HG03025 (cell line): Measurements from ENCODE around the gene KCNIP2.
"Not testable (repeated sequence)": the region's sequence is repeated elsewhere in the genome, so short reads cannot be mapped to it uniquely, and the experiment has no call there.

ENCODE experiments used
- ATAC-seq: cut with Tn5 transposase; IDR thresholded peaks from one replicate; pipeline ENCODE4 v1.9.1; 2021; ENCODE audit warnings: mild to moderate bottlenecking, moderate library complexity; ENCODE audit not compliant: unreplicated experiment, low FRiP score

KCNIP2 gene

DNA sequence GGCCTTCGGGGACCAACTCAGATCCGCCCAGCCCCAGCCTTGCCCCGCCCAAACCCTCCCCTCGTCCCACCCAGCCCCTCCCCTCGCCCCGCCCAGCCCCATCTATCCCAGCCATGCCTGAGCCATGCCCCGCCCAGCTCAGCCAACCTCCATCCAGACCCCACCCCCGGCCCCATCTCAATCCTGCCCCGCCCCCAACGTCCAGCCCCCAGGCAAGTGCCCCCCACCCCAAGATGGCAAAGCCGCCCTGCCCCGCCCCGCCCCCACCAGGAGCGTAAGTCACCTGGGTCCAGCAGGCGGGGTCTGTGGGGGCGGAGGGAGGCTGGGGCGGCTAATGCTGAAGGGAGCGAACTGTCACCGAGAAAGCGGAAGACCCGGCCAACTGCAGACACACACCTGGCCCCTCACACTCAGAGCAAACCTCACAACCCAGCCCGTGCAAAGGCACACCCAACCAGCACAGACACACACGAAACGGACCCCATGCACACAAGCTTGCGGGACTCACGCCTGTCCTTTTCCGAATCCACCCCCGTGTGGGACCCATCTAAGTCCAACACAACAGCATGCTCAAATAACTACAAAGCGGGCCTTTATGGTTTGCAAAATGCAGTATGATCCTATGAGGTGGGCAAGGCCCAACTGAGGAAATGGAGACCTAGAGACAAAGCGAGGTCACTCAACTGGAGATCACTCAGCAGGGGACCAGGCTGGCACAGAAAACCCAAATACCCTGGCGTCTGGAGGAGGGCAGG, 13.9 kb downstream of the KCNIP2 start:
- ATAC-seq = peak; percentile 9

GRCh38 chr10:101828766-101829551, 14.6 kb downstream of the KCNIP2 start:
- ATAC-seq = no peak

DNA sequence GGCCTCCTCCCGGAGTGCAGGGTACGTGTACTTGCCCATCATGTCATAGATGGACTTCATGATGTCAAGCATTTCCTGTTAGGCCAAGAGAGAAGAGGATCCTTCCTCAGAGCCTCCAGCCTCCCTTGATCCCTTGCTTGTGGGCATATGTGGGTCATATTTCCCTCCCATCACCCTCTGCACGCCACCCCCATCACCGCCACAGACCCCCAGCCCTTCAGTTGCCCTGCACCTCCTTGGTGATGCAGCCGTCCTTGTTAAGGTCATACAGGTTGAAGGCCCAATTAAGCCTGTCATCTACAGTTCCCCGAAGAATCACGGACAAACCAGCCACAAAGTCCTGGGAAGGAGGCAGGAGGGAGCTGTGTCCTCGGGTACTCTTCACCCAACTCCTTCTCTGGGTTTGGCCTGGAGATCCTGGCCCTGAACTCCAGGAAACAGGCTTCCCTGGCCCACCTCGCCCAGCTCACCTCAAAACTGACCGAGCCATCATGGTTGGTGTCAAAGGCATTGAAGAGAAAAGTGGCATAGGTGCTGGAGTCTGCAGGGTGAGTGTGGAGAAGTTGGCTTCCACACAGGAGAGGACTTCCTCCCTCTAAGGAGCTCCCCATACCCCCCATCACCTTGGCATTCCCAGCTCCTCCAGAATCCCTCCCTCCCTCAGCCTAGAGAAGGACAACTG, 15.5 kb downstream of the KCNIP2 start:
- no peak for ATAC-seq

GRCh38 chr10:101826852-101827434, 16.7 kb downstream of the KCNIP2 start:
- no peak for ATAC-seq

GRCh38 chr10:101824736-101825135, 18.9 kb downstream of the KCNIP2 start:
- no peak for ATAC-seq

DNA sequence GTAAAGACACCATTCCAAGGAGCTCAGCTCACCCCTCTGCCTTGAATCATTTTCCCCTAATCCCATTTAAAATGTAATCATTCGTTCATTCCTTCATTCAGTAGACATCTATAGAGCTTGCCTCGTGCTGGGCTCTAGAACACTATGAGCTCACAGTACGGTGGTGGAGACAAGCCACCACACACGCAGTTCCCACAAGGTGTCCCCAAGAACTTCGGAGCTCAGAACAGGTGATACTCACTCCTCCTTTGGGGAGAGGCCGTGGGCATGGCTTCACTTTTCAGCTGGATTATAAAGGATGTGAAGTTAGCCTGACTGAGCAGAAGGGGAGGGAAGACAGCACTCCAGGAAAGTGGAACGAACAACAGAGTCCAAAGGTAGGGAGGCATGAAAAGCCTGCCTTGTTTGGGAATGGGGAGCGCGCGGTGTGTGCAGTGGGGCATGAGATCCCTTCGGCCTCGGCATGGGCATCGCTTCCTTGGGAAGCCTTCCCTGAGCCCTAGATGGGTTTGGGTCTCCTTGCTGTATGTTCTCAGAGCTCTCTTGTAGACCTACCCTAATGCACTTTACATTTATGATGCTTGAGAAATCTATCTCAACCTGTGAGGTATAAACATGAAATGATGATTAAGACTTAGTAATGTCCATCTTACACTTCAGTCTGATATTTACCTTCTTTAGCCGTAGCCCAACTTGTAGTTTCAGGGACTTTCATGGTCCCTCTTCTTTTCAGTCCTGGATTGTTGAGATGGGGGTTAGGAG, 24.5 kb downstream of the KCNIP2 start:
- peak; percentile 7 for ATAC-seq

DNA sequence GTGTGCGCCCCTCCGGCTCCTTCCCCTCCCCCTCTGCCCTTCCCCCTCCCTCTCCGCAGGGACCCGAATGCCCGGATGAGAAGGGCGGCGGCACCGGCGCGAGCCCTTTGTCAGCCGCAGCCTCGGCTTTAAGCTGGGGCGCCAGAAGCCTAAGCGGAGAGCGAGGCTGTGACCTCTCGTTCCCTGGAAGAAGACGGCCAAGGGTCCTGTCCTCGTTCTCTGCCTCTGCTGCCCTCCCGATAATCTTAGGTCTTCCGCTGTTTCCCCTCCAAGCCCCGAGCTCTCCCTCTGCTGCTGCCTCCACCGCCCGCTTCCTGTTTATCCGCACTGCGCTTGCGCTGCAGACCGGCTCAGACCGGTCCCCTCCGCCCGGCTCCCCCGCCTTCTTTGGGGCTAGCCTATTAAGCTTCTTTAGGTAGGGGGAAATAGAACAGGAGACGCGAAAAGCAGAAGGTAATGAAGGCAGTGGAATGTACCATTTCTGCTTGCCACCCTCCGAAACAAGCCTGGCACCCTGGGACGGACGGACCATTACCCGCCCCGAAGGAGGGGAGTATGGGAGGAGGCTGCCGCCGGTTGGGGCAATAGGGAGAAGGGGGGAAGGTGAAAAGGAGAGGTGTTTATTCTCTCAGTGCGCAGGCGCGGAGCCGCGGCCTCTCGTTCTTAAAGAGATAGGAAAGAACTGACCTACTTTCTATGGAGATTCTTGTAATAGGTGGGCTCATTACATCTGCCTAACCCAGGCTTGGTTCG, 25.3 kb downstream of the KCNIP2 start, which contains the start of gene OGA:
Gene OGA (minus strand): TSS at position 326 of the 753 bp plus-strand sequence. CDS start 422 bp downstream, outside the sequence.
- ATAC-seq = peak; percentile 77

- ATAC-seq = no peak
These were observed 26.1 kb downstream of the KCNIP2 start for GRCh38 chr10:101817337-101818118.

GRCh38 chr10:101816913-101817336, 26.7 kb downstream of the KCNIP2 start:
- ATAC-seq = no peak

- ATAC-seq = no peak
These were observed 27.2 kb downstream of the KCNIP2 start for GRCh38 chr10:101816376-101816775.

DNA sequence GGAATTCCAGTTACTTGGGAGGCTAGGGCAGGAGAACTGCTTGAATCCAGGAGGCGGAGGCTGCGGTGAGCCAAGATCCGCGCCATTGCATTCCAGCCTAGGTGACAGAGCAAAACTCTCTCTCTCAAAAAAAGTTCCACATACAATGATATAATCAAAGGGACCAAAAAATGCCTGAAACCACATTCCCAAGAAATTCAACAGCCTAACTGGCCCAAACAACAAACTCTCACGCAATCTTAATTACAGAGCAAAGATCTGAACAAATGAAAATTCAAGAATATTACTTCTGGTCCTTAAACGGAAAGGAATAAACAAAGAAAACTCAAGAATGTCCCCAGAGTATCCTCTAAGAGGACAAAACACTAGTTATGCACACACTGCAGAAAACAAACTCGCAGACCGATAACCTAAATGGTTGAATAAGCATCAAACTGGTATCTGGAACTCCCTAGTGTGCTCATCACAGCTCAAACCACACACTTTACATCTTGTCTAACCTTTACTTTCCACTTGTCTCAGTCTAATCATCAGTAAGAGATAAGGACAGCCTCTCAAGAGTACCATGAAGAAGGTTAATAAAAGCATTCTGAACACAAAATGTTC, 29.0 kb downstream of the KCNIP2 start:
- no peak for ATAC-seq

GRCh38 chr10:101812606-101813005, 31.0 kb downstream of the KCNIP2 start:
- no peak for ATAC-seq

DNA sequence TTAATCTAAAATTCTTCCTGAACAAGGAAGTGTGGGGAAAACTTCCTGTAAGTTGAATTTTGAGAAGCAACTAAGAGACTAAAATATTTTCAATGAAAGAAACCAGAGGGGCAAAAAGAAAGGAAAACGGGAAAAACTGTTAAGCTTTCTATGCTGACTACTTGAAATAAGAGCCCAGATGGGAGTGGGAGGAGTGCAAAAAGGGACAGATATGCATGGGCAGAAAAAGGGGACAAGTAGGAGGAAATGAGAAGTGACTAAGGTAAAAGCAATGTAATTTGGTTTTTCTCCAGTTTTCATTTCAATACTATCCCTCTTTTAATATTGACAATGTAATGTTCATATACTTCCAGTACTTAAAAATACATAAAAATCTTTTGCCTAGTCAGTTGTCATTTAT, 36.4 kb downstream of the KCNIP2 start:
- ATAC-seq = no peak

- ATAC-seq = no peak
These were observed 40.1 kb downstream of the KCNIP2 start for GRCh38 chr10:101803511-101803910.

DNA sequence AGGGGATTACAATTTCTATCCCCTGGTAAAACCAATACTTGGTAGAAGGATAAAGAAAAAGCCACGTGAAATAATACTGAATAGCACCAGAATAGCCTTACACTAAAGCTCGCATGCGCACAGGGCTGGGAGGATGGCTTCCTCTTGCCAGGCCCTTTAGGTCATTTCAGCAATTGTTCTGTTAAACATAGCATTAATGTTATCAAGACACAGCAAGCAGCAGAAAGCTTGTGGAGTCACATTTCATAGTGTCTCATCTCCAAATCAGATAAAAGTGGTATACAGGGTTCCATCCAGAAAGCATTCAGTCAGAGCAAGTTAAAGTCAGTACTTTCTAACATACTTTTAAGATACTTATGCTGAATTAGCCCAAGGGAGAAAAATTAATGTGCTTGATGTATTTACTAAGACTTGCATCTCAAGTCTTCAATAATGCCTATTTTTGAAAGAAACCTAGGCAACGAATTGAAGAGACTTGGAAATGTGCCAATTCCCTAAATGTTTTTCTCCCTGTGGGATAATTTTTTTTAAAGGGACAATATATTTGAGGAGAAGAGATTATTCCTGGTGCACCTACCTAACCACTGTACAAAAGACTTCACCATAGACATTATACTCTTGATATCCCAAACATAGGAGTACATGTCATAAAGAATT, 46.1 kb downstream of the KCNIP2 start:
- no peak for ATAC-seq

GRCh38 chr10:101793526-101793925, 50.1 kb downstream of the KCNIP2 start:
- no peak for ATAC-seq

GRCh38 chr10:101789686-101790085, 53.9 kb downstream of the KCNIP2 start:
- ATAC-seq = no peak

GRCh38 chr10:101789231-101789630, 54.4 kb downstream of the KCNIP2 start:
- not testable (repeated sequence) for ATAC-seq
